Kidney tubule cell (primary cell): ENCODE data around the gene SETD3.

Experiments used
- DNase-seq: peaks from one replicate; pipeline ENCODE4 v3.0.0-alpha.2; 2018; ENCODE audit warnings: low spot score

The SETD3 gene

DNA sequence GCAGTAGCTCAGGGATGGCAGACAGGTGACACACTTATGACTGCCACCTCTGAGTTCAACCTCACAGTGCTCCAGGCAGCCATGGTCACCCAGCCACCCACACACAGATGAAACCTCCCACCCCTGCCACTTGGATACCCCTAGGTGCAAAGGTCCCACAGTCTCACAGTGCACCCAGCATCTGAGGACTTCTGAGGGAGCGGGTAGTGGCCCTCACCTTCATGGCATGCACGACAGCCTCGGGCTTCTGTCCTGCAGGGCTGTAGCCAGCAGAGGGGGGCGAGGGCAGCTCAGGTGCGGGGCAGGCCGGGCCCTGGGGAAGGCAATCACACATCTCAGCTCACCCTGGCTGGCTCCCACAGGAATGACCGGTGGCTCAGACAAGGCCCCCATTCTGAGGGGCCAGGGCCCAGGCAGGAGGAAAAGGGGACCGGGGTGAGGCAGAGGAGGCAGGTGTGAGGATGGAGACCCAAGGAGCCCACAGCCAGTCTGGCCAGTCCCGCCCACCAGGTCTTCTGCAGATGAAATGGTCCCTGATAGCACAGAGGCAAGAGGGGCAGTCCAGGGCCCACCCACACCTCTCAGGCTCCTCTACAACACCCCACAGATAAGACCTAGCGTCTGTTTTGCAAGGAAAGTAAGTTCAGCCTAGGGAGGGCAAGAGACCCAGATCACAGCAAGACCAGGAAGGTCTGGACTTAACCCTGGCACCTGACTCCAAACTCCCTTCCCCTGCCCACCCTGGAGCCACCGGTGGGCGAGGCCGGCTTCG, 36.4 kb upstream of the SETD3 start:
- no peak for DNase-seq

DNA sequence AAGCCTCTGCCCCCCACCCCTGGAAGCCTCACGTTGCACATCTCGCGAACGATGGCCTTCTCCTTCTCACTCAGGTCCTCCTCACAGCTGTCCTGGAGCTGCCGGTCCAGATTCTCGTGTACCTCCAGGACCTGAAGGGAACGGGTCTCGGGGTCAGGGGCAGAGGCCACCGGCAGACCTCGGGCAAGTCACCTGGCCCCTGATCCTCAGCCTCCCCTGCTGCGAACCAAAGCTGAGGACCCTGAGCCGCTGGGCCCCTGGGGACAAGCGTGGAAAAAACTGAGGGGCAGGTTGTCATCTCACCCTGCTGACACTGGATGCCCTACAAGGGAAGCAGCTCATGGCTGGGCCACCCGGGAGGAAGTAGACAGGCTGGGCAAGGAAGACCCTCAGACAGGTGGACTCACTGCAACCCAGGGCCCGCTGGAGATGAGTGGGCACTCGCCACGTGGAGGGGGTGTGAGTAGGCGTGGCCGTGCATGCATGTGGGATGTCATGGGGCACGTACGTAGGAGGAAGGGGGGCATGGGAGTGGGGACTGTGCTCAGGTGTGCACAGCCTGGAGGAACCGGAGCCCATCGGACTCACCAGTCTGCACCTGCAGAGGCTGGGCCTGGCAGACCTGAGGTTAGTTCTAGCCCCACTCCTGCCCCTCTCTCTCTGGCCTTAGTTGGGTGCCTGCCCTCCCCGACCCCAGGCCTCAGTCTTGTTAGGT, 35.7 kb upstream of the SETD3 start:
- DNase-seq: no peak

DNA sequence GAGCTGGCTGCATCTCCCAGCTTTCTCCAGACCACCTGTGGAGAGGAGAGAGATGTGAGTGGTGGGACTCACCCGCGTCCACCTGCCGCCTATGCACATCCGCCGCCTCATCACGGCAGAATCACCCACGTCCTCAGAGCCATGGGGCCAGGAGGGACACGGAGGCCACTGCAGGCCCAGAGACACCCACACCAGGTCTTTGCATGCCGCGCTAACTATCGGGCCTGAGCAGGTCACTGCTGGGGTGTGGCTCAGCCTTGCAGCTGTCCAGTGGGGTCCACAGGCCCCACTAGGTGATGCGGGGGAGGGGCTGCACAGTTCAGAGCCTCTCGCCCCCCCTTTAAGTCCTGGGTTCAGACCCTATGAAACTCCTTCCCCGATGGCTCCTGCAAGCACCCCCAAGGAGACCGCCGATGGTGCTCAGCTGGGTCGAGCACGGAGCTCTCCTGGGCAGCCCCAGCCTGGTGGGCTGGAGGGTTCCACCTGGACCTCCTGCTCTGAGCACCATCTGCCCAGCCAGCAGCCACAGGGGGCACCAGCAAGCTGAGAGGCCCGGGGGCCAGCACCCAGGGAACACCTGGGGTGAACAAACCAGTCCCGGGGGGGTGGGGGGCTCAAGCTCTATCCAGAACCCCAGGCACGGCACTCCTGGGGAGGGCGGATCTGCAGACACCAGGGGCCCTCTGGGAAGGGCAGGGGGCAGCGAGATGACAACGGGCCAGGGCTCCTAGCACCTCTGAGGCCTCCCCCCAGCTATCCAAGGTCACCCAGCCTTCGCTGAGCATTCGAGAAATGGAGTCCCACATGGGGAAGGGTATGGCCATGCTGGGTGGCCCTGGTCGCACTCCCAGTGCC, 34.9 kb upstream of the SETD3 start:
- no peak for DNase-seq

DNA sequence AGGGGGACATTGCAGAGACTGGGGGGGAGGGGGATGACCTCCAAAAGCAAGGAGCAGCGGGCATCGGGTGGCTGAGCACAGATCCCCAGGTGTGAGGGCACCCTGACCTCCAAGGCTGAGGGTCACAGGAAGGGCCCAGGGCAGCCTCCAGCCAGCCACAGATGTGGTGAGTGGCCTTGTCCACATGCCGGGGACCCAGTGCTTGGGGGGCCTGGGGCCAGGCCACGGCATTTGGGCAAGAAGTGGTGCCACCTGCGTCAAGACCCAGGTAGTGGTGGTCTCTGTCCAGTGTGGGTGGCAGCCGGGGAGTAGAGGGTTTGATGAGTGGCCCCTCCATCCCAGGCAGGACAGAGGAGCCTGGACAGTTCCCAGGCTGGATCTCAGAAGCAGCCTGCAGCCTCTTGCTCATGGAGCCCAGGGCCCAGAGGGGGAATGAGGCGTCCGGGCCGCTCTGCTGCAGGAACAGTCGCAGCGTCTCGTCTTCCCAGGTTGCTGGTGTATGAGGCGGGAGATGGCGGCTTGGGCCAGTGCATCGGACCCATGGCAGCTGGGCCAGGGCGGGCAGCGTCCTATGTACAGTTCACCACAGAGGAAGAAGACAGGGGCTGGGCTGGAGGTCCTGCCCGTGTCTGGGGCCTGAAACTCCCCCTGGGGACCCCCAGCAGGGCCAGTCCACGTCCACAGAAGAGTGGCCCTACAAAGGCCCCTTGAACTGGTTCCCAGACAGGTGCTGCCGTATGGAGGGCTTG, 34.1 kb upstream of the SETD3 start:
- no peak for DNase-seq

DNA sequence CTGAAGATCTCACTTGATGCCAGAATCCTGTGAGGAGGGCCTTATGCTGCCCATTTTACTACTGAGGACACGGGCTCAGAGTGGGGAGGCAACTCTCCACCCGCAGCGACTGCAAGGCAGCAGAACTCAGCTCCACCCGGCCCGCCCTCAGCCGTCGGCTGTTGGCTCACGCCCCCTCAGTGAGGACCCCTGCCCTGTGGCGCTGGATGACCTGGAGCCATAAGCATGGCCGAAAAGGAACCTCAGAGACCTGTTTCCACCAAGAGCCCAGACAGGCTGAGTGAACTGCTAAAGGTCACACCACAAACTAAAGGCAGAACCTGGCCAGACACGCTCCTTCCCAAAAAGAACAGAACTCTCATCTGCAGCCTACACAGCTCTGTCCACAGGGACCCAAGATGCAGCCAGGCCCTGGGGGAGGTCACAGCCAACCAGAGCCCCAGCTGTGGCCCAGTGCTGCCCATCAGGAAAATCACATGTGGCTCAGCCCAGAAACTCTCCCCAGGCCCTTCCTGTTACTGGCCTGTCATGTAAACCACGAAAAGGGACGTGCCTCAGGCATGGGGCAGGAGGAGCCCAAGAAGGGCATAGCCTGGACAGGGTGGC, 33.4 kb upstream of the SETD3 start:
- no peak for DNase-seq

DNA sequence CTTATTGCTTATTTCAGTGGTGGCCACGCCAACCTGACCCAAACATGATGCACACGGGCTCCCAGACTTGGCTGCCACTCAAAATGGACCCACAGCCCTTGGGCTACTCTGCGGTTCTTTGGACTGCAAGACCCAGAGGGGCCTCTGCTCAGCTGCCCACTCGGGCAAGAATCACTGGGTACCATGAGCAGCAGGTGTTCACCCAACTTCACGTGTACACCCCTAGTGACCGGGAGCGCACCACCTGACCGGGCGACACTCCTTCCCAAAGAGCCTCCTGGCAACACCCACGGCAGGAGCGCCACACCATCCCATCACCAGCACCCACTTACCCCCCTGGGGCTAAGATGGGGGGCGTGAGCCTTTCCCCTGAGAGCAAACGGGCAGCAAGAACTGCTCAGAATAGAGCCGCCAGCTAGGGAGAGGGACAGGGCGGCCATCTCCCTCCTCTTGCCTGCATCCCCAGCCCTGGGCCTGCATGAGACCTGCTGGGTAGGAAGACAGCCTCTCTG, 32.6 kb upstream of the SETD3 start:
- no peak for DNase-seq

DNA sequence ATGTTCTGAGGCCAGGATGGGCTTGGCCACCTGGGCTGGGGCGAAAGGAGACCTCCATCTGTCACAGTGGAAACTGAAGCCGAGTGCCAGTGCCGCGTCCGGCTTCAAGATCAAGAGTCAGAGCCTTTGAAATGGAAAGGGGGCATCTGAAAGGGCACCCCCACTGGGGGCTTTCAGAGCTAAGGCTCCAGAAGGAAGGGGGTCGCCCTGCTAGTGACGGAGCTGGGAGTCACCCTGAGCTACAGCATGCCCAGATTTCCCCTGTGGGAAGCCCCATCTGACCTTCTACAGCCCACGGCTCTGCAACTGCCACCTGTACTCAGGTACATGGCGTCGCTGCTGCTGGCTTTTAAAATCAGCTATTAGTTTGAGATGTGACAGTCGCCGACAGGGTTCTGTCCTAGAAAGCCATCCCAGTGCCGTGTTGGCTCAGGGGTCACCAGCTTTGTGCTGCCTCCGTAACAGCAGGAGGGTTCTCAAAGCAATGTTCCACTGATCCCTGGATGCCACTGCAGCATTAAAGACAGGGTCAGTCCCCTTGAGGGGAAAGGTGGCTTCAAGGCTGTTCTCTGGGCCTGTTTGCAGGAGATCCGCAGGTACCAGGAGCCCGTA, 32.0 kb upstream of the SETD3 start:
- DNase-seq: no peak

DNA sequence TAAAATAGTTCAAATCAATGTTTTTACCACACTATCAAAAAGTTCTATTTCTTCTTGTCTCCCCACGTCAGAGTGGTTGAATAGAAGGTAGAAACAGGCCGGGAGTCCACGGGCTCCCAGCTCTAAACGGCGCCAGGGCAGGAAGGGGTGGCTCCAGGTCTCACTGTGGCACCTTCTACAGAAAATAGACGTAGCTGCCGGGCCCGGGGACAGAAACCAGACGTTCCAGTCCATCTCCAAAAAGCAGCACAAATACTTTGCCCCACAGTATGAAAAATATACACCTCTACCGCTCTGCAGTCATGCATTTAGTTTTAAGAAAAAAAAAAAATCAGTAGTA, 31.4 kb upstream of the SETD3 start:
- DNase-seq: no peak

DNA sequence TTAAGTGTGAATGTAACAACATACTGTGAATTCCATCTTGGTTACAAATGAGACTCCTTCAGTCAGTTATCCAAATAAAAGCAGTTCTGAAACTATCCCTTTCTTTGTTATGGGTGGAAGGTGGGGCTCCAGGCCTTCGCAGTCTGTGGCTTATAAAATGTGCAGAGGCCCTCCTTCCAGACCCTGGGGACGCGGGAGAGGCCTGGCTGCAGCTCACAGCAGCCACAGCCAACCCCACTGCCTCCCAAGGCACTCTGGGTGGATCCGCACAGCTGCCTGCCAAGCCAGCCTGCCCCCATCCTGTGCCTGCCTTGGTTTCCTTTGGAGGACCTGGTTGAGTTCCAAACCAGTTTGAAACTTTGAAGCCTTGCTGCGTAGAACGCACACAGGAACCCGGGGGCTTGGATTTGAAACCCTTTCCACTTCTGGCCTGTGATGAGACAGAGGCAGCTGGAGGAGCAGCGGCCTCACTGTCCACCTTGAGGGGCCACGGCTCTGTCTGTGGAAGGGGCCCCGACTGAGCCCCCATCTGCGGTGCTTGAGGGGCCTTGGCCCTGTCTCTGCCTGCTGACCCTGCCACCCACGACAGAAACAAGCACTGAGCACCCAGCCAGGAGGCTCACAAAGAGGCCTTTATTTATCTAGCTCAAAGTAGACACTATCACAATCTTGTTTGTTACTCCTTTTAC, 30.9 kb upstream of the SETD3 start:
- DNase-seq: no peak

DNA sequence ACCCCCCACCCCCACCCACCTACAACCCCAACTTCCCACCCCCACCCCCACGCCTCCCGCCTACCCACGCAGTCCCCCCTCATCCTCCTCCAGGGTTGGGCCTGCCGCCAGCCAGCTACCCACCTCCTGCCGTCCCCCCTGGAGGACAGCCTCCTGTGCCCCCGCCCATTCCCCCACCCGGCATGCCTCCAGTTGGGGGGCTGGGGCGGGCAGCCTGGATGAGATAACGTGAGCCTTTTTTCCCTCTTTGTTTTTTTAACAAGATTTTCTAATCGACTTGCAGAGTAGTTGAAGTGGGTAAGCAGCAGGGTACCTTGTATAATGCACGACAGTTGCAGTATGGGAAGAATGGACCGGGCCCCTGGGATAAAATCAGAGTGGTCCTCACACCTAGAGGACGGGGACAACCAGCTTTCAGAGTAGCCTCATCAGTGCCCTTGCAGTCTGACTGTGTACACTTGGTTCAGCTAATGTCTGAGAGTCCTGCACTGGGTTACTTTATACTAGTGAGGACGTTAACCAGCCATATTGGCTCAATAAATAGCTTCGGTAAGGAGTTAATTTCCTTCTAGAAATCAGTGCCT, 30.0 kb upstream of the SETD3 start:
- DNase-seq: no peak

DNA sequence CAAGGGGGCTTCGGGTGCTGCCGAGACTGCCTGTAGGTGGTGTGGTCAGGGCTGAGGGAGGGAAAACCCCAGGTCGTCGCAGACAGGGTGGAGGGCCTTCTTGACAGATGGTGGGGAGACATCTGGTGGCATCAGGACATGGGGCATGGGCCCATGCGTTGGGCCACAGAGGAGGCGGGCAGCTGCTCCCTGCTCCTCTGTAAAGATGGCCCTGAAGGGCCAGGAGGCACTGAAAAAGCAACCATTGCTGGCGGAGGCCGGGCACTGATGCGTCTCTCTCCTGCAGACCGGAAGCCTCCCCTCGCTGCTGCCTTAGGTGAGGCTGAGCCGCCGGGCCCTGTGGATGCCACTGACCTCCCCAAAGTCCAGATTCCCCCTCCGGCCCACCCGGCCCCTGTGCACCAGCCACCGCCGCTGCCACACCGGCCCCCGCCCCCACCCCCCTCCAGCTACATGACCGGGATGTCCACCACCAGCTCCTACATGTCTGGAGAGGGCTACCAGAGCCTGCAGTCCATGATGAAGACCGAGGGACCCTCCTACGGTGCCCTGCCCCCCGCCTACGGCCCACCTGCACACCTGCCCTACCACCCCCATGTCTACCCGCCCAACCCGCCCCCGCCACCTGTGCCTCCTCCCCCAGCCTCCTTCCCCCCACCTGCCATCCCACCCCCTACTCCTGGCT, 29.4 kb upstream of the SETD3 start:
- DNase-seq: no peak

DNA sequence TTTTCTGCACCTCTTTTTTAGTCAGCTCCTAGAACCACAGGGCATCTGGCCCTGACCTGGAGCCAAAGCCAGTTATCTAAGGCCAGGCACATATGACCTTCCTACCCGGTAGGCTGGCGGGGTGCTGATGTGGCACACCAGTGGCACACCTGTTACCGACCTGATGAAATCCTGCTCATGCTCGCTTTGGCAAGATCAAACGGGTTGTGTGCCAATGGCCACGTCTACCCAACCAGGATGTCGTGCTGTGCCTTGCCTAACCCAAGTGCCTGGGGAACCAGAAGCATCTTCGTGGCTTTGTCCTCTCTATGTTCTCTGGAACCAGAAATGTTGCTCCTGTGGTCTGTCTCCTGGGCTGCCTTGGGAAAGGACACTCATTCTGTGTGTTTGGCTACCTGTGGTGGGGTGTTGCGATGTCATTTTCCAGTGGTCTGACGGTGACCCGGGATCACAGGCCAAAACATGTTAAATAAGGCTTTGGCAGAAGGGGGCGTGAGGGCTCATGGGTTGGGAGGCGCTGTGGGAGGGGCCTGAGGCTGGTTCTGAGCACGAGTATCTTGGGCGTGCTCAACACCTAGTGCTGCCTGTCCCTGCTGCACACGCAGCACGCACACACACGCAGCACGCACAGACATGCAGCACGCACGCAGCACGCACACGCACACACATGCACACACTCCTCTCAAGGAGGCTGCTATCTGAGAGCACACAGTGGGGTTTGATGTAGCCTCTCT, 28.4 kb upstream of the SETD3 start:
- no peak for DNase-seq

DNA sequence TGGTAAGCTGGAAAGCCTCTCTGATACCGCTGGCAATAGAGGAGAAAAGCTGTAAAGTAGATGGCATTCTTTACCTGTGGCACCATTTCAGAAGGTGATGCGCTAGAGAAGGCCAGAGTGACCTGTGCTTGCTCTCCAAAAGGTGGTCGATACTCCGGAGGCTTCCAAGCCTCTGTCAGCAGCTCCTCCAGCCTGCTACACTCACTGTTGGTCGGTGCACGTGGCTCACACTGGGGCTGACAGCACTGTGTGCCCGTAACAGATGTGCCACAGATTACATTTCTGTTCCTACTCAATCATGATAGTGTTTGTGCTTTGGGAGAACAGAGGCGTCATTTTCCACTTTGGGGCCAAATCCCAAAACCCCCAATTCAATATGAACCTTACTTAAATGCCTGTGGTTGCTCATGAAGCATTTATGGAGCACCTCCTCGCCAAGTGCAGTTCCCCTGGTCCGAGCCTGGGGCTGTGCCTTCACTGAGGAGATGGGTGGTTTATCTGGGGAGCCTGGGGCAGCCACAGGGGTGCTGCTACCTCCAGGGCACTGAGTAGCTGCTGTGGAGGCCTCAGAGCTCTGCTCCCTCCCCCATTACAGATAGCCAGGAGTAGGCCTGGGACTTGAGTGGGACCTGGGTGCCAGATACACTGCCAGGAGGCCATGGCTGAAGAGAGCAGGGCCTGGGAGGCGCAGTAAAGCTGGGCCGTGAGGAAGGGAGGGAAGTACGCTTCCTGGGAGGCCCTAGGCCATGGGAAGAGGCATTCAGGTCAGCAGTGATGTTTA, 27.4 kb upstream of the SETD3 start:
- no peak for DNase-seq

DNA sequence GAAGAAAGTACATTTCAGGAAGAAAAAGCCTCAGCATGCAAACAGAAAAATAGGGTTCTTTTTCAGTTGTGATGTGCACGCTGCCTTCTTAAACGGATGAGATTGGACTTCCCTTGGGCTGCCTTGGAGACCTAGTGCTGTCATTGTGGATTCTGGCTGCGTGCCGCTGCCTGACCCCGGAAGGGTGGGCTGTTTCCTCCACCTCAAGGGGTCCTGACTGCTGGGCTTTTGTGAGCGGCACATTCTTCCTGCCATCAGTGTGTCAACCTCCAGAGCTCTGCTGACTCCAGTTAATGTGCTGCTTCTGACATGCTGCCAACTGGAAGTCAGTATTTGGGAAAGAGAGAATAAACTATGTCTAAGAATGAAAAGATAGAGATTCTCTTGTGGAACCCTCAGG, 25.6 kb upstream of the SETD3 start:
- no peak for DNase-seq

DNA sequence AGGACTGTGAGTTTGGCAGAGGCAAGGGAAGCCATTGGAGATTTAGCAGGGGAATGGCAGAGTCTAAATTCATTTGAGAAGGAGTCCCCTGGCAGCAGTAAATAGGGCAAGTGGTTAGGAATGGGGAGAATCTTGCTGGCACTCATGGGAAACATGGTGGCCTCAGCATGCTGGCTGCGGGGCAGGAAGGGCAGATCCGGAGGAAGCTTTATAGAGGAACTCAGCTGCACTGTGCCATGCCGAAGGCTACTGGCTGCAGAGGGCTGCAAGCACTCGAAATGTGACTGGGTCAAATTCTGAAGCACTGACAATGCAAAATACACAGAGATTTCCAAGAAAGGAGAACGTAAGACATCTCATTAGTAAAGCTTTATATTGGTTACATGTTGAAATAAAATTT, 24.4 kb upstream of the SETD3 start:
- DNase-seq: no peak

DNA sequence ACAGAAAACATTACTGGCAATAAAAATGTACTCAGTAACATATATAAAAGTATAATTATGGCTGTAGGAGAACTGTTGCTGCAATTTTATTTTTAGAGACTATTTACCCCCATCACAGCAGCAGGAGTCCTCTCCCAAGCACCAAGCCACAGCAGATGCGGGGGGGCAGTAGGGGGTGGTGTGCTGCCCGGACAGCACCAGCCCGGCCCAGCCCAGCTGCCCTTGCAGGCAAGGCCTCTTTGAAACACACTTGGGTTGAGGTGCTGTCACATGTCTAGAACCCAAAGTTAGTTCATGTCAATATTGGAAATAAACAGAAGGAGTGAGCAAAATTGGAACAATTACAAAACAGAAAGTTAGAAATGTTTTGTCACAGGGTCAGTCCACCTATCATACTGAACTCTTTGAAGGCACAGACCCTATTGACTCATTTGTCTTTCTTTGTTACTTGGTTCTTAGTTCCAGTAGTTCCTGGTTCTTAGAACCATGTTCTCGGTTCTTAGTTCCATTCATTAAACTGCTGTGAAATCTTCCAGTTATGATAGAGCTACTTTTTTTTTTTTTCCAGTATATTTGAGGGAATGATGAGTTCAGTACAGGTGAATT, 23.3 kb upstream of the SETD3 start:
- no peak for DNase-seq

DNA sequence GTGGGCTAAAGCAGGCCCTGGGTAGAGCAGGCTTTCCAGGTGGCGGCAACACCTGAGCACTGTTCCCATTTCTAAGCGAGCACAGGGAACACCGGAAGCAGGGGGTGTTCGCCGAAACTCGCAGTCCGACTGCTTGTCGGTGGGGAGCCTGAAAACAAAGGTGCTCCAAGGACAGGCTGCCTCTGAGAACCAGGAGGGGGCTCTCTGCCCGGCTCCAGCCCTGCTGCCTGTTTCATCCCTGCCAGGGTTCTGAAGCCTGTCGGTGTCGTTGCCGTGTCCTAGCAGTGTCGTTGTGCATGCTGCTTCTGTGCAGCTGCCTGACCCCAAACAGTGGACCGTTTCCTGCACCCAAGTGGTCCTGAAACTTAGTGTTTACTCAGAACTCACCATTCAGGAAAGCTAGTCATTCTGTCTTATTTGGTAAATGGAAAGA, 22.3 kb upstream of the SETD3 start:
- DNase-seq: no peak

DNA sequence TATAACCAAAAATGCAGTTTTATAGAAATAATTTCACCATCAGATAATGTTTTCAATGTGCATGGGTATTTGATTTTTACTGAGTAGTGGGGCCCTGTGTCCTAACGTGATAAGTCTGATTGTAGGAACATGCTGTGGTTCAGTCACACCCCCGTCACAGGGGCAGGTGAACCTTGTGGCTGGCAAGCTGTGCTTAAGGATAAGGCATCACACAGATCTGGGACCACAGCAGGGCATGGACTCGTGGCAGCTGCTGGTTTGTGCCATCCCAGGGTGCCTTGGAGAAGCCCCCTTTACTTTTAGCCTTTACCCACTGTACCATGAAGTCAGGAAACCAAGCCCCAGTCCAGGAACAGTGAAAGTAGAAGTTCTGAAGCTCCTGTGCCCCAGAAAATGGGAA, 17.2 kb upstream of the SETD3 start:
- DNase-seq: no peak
